Measurements from ENCODE around the gene SLC35F4. TPM values are rescaled to one million over a fixed set of nuclear protein-coding genes. Genes with fewer than 3 reads are reported as not detected.

The SLC35F4 gene
- total and polyA plus RNA-seq, 2 of the 4 experiments (the other 2 are of a cell fraction): not detected

- H3K4me3 ChIP-seq (ENCODE audit: insufficient read depth, low read depth, low read length): no peak overlapping the region
- H3K79me1 ChIP-seq (ENCODE audit: low read depth in 1 of 2, low read length in 2 of 2): no peaks in the 10 kb centered on the region
- no peak overlapping the region for H3K4me2 ChIP-seq (ENCODE audit: low read depth, low read length)
- TF ChIP-seq RFX5 (IDR thresholded peaks at IDR 0.05; ENCODE audit: low read depth, low read length): no peak
- no peak for TF ChIP-seq MXI1 (IDR thresholded peaks at IDR 0.05; ENCODE audit: borderline replicate concordance, low read depth, low read length)
- ATAC-seq (ENCODE audit: low read depth): no peak
- no peak overlapping the region for H4K8ac ChIP-seq (ENCODE audit: low read depth in 2 of 2, low read length in 2 of 2)
- no peak overlapping the region for H2AK9ac ChIP-seq (replicated peaks; ENCODE audit: low read depth, low read length, poor library complexity)
- no TSS peak for BruUV-seq (replicated peaks)
- no peak overlapping the region for H3K56ac ChIP-seq (ENCODE audit: extremely low read depth, insufficient read depth, low read length)
- H4K5ac ChIP-seq (ENCODE audit: low read depth, low read length): no peak overlapping the region
- no peak overlapping the region for H2AFZ ChIP-seq (replicated peaks; ENCODE audit: low read length, poor library complexity)
- no peak overlapping the region for H3K4ac ChIP-seq (ENCODE audit: low read depth, low read length)
- H3K36me3 ChIP-seq (ENCODE audit: control insufficient read depth, insufficient read depth, low read length): no peaks in the 10 kb centered on the region
- dilution Hi-C loops (cut with HindIII; ENCODE audit: low sequenced_read_pairs, unreplicated experiment) (no loop called here), in situ Hi-C loops (cut with MboI; ENCODE audit: low sequenced_read_pairs) (no loop called here), intact Hi-C loops (cut with micrococcal nuclease) (no loop called here)
- no peaks in the 10 kb centered on the region for H4K20me1 ChIP-seq (ENCODE audit: insufficient read depth, low read length)
- H3K14ac ChIP-seq (replicated peaks; ENCODE audit: low read depth, low read length): no peak overlapping the region
- no peak overlapping the region for H3K9ac ChIP-seq (ENCODE audit: low read depth, low read length)
- no peak overlapping the region for H2BK120ac ChIP-seq (ENCODE audit: low read depth, low read length)
- H4K91ac ChIP-seq (ENCODE audit: insufficient read depth, low read depth, low read length): no peak overlapping the region
- H3K27ac ChIP-seq (ENCODE audit: insufficient read depth, low read length): no peak overlapping the region
- no peak for DNase-seq
- no peak overlapping the region for H2BK15ac ChIP-seq (ENCODE audit: low read depth, low read length)
- H3K4me1 ChIP-seq (ENCODE audit: control insufficient read depth, insufficient read depth, low read length): no peaks in the 10 kb centered on the region
- WGBS, 2 experiments (ENCODE audit: extremely low coverage in 2 of 2, insufficient read length in 1 of 2): no CpG with 5 or more reads among the region's 2 CpGs
- ChIA-PET POLR2A (ENCODE audit: unreplicated experiment) (no interaction called here), CTCF (no interaction called here)
- H3K9me3 ChIP-seq (ENCODE audit: control insufficient read depth, insufficient read depth, low read length): no peaks in the 10 kb centered on the region
- no peaks in the 10 kb centered on the region; the same call in 1 of the 2 replicates for H3K27me3 ChIP-seq (ENCODE audit: control insufficient read depth, insufficient read depth, low read length)
- no peak overlapping the region for H2BK20ac ChIP-seq (ENCODE audit: low read depth, low read length)
- no peak overlapping the region for H2BK5ac ChIP-seq (ENCODE audit: low read depth, low read length, poor library complexity, severe bottlenecking)
- no peak overlapping the region for H3K18ac ChIP-seq (ENCODE audit: low read depth, low read length)
- H3K9me1 ChIP-seq (ENCODE audit: insufficient read depth, low read length): no peaks in the 10 kb centered on the region
- no peak overlapping the region for H2AK5ac ChIP-seq (ENCODE audit: low read depth, low read length)
- no peak overlapping the region for H3K23ac ChIP-seq (ENCODE audit: low read depth, low read length)
Measured at GRCh38 chr14:57828713-57829112, 37.2 kb downstream of the SLC35F4 start.
